ENCODE measurements around the gene NBPF3.
"Not testable (repeated sequence)": the region's sequence is repeated elsewhere in the genome, so short reads cannot be mapped to it uniquely, and the experiment has no call there.

NBPF3 gene

DNA sequence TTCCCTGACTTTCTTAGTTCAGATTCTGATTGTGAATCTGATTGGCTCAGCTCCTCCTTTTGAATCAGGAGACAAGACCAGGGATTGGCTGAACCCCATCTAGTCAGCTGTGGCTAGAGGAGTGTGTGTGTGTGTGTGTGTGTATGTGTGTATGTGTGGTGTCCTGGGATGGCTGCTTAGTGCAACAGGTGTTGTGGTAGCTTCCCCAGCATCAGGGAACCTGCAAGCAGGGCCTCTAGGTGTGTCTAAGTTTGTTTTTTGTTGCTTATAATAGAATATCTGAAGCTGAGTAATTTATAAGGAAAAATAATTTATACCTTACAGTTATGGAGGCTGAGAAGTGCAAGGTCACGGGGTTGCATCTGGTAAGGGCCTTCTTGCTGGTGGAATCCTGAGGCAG, 56.1 kb downstream of the NBPF3 start:
- no peak for DNase-seq (ENCODE audit: low spot score)

DNA sequence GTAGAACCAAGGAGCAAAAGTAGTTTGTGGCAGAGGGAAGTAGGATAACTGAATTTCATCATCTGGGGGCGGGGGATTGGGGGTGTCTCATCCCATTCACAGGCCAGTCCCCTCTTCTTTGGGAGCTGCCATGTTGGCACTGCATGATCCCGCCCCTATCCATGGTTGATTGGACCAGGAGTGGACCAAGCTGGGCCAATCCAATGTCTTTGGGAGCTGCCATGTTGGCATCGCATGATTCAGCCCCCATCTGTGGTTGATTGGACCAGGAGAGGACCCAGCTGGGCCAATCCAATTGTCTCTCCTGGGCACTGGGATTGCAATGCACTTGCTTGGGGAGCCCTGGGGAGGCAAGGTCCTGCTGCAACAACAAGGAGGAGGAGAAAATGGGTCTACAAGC, 56.9 kb downstream of the NBPF3 start:
- DNase-seq (ENCODE audit: low spot score), result no peak

DNA sequence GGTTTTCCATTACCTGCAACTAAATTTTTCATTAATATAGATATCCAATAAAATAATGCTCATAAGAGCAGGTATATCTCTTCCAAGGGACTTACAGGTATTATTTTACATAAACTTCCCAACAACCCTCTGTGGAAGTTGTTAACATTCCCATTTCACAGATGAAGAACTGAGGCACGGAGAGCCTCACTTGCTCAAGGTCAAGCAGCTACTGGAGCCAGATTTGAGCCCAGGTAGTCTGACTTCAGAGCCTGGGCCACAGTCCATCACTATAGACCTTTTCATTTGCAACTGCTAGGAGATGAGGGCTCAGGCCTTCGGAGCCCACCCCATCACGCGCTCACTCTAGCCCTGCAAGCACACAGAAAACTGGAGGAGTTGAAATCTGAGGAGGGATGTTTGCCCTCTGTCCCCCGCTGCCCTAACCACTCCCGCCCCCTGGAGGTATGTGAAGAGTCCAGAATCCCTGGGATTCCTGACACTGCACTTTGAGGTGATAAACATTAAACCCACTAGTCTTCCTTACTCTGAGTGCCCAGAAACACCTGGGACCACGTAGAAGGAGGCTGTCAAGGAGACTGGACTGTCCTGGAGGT, 57.6 kb downstream of the NBPF3 start:
- DNase-seq (ENCODE audit: low spot score), result no peak

DNA sequence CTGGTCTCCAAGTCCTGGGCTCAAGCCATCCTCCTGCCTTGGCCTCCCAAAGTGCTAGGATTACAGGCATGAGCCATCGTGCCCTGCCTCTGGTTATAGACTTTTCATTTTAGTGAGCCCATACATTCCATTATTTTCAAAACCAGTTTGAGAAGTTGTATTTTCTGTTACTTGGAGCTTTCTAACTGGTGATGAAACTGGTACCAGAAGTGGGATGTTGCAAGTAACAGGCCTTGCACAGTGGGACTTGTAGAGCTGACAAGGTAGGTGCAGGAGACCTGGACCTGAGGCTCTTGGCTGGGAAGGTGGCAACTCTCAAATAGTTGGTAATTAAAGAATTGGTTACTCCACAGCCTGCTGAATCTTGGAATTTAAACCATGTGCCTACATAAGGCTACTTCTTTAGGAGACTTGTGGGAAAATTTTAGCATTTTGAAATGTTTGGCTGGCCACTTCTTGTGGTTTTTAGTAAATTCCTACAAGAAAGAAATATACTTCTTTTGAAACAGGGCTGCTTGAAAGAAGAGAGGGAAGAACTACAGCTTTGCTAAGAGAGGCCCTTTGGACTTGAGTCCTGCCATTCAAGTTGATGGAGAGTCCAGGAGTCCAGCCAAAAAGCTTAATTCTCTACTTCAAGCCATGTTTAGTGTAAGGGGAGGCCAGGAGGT, 59.5 kb downstream of the NBPF3 start:
- DNase-seq (ENCODE audit: low spot score), result no peak

DNA sequence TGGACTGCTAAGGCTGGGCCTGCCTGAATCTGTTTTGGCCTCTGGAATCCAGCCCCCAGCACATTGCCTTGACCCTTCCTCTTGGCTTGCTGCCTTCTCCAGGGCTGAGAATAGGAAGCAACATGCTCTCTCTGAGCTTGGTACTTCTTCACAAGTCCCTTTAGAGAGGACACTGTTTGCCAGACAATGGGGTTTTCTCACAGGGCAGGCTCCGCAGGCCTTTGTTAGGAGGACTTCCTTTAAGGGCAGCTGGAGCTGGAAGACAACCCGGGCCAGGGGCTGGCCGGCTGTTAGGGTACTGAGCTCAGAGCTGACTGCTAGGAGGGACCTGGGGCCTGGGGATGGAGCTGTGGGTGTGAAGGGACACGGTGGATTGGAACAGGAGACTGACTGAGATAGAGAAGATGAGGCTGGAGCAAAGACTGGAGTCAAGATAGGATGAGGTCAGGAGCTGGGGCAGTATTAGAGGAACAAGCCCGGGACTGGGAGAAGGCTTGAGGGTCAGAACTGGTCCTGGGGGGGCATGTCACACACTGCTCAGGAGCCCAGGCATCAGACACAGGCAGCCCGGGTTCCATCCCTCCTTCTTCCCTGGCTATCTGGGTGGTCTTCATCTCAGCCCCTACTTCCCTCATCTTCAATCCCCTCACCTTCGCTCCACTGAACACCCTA, 63.9 kb downstream of the NBPF3 start:
- DNase-seq (ENCODE audit: low spot score), result no peak

DNA sequence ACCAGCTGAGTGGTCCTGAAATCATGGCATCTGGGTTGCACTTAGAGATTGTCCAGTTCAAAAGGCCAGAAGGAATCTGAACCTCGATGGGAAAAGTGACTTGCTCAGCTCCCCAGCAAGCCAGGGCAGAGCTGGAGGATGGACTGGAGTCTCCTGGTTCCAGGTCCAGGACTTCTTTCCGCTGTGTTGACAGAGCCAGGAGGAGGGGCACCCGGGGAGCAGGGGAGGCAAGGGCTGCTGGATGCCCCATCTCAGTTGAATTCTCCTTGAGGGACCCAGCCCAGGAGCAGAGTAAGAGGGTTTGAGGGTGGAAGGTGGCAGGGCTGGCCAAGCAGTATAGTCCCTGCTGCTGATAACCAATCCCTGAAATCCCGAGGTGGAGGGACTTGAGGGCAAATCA, 66.9 kb downstream of the NBPF3 start:
- DNase-seq (ENCODE audit: low spot score), result no peak

DNA sequence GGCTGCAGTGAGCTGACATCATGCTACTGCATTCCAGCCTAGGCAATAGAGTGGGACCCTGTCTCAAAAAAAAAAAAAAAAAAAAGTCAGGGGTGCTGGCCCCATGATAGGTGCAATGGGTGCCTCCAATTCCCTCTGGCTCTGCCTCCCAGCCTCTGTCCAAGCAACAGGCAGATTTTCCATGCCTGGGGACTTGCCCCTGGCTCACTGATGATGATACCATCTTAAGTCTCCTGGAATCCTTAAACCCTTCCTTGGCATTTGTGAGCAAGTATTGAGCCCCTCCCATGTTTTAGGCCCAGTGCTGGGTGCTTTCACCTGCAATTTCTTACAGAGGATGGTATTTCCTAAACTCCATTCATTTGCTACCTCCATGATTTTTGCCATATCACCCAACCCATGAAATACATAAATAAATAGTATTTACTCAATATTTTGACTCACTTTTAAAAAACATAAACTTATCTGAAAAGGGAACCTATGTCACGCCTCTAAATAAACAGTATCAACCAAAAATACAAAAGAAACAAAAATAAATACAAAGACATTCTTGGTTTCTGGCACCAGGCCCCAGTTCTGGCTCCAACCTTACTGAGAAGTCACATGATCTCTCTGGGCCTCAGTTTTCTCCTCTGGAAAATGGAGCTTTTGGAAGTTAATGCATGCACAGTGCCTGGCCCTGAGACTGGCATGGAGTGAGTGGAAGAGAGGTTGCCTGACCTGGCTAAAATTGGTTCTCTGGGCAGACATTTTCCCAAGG, 67.8 kb downstream of the NBPF3 start:
- DNase-seq (ENCODE audit: low spot score), result no peak

DNA sequence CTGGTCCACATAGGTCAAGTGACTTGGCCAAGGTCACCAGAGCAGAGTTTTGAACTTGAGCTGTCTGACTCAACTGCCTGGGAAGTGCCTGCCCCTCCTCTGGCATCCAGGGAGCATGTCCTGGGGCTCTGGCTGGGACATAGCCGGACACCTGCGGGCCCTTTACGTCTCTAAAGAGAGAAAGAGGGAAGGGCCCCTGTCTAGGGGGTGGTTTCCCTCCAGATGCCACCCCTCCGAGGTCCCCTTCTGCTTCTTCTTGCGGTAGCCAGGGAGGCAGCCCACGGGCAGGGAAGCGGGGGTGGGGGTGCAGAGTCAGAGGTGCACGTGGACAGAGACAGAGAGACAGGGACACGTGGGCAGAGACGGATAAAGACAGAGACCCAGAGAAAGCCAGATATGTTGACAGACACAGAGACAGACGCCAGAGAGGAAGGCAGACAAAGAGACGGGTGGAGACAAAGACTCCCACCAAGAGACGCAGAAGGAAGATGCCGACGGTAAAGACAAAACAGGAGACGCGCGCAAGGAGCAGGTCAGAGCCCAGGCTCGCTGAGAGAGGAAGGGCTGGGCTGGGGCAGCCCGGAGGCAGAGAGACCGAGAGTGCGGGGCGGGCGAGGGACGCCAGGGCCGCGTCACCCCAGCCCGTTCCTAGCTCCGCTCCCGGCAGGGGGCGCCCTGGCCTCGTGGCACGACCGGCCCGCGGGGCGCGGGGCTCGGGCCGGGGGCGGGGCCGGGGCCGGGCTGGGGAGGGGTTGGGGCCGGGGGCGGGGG, 68.8 kb downstream of the NBPF3 start:
- peak; percentile 88 for DNase-seq (ENCODE audit: low spot score)

DNA sequence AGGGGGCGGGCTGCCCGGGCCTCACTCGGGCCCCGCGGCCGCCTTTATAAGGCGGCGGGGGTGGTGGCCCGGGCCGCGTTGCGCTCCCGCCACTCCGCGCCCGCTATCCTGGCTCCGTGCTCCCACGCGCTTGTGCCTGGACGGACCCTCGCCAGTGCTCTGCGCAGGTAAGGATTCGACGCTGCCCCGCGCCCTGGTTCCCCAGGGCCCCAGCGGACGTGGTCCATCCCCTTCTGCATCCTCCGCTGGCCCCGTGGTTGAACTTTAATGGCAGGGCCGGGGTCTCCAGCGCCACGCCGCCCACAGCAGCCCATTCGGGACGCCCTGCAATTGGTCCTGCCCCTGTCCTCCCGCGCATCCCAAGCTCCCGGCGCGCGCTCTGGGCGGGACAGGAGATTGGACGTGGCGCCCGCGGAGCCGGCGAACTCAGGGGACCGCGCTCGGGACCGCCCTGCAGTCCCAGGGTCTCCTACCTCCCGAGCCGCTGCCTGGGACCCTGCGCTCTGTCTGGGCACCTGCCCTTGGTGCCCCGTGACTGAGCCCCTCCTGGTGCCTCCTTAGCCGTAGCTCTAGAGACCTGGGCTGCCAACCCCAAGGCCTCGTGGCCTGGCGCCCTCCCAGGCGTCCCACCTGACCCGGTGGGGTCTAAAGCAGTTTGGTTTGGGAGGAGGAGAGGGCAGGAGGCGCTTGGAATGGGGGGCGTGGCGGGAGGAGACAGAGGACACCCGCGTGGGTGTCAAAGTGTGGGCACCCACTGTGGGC, 69.6 kb downstream of the NBPF3 start, which contains the start of gene ALPL:
Gene ALPL (plus strand): TSS at position 73 of the 762 bp plus-strand sequence. CDS start 44,659 bp downstream, outside the sequence.
- DNase-seq (ENCODE audit: low spot score), result no peak

DNA sequence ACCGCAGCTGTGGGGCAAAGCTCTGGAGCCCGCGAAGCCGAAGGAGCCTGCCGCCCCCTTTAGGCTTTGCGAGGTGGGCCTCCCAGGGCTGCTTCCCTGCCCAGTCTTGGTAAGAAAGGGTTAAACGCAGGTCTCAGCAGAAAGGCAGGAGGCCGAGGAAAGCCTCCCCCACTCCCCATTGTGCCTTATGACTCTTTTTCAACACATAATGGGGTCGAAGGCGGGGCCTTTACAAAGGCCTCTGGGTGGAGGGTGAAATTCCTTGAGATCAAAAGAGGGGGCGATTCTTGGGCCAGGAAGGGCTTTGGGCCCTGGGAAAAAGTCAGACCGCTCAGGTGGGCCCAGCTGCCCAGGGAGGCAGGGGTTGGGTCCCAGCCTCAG, 70.2 kb downstream of the NBPF3 start:
- no peak for DNase-seq (ENCODE audit: low spot score)

DNA sequence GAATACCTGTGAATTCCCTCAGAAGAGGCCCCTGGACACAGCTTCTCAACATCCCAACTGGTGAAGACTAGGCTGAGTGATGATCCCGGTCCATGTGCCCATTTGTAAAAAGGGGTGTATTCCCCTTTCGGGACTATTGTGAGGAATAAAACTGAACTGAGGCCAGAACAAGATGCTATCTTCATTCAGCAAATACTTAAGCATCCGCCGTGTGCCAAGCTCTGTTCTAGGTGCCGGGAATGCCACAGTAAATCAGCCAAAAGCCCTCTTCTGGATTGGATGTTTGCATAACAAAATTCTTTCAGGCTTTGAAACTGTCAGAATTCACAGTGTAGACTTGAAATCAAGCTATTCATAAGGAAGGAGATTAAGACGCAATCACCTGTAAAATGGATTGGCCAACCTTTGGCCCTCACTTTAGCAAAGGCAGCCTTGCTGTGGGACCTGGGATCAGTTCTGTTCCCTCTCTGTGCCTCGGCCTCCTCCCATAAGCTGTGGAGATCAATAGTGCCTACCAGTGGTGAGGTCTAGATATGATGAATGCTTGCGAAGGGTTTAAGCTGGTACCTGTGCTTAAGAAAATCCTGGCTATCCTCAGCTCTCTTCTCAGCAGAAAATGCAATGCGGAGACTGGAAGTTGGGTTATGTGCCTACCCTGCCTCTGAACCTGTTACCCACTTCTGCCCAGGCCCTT, 71.1 kb downstream of the NBPF3 start:
- no peak for DNase-seq (ENCODE audit: low spot score)

DNA sequence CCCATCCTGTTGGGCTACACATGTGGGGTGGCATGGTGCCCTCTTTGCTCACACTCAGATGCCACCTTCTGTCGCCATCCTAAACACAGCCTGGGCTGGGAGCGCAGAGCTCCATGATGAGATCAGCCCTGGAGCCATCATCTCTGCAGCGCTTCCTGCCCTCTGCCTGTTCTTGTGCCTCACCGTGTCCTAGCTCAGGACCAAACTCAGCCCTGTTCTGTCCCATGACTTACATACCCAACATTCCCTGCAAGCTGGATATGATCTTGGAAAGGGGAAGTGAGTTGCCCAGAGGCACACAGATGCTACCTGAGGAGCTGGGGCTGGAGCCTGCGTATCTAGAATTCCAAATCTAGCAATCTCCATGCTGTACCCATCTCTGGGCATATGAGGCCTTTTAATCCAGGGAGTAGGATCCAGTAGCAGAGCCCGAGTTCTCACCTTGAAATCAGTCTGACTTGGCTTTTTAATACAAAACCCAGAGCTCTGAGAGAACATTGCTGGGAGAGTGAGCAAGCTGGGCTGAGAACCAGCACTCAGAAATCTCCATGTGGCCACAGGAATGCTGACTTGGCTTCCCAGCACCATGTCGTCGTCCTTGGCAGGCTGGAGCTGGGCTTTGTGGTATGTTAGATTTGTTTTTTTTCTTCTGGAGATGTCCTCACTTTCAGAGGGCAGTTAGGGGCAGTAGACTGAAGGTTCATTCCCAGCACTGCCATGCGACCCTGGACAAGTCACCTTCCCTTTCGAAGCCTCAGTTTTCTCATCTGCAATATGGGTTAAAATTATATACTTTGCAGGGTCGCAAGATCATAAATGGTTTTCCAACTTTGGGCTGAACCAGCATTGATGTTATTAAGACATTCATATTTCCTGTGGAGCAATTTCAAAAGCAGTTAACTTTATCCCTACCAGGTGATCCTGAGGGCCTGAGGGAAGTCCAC, 71.9 kb downstream of the NBPF3 start:
- peak; percentile 96 for DNase-seq (ENCODE audit: low spot score)

DNA sequence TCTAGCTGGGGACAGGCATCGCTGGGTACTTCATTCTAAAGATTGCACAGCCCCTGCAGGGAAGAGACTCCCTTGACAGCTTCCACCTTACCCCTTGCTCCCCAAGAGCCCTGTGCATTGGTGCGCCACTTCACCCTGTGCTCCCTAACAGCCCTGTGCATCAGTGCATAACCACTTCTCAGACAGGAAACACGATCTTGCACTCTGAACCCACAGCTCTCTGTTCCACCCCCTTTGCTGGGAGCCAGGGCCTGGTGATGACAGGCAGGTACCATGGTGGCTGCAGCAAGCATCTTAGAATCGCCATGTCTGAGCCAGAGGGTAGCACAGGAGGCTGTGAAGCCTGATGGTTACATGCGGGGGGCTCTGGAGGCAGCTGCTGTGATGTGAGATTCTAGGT, 74.3 kb downstream of the NBPF3 start:
- DNase-seq (ENCODE audit: low spot score), result no peak

DNA sequence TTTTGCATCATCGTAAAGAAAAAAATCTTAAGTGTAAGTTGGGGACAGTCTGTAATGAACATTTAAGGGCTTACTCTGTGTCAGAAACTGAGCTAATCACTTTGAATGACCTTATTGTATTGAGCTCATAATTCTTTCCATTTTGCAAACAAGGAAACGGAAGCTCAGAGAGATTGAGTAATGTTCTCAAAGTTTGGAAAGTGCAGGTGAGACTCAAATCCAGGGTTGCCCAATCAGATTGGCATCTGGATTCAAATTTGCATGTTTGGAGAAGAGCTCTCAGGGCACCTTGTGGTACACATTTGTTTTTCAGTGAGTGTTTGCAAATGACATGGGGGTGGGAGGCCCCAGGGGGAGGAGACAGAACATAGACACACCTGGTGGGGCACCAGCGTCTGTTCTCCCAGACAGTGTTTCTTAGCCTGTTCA, 77.2 kb downstream of the NBPF3 start:
- no peak for DNase-seq (ENCODE audit: low spot score)

DNA sequence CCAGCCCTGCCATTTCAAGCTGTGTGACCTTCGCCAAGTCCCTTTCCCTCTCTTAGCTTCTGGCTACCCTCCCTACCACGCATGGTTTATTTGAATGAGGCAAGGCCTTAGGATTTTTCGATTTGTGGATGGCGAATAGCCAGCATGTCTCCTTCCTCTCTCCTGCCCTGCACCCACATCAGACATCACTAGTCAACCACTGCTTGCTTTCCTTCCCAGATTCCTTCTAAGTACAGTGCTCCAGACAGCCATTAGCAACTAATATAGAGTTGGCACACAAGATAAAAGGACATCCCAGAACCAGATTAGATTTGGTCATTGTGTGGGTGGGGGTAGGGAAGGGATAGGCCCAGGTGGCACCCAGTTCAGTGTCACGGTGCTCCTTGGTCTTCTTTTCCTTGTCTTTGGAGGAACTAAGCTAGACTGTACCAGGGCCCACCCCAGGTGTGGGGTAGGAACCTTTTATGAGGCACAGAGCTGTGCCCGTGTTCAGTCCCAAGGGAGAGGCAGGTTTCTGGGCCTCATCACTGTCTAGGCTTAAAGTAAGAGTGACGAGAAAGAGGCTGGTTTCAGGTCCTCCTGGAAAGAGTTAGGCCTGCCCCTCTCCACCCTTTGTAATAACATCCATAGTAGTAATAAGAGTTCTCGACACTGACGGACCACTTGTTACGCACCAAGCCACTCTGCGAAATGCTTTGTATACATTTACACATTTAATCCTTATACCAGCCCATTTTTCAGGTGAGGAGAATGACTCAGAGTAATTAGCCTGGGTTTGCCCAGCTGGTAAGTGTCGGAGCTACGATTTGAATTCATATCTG, 77.9 kb downstream of the NBPF3 start:
- no peak for DNase-seq (ENCODE audit: low spot score)

DNA sequence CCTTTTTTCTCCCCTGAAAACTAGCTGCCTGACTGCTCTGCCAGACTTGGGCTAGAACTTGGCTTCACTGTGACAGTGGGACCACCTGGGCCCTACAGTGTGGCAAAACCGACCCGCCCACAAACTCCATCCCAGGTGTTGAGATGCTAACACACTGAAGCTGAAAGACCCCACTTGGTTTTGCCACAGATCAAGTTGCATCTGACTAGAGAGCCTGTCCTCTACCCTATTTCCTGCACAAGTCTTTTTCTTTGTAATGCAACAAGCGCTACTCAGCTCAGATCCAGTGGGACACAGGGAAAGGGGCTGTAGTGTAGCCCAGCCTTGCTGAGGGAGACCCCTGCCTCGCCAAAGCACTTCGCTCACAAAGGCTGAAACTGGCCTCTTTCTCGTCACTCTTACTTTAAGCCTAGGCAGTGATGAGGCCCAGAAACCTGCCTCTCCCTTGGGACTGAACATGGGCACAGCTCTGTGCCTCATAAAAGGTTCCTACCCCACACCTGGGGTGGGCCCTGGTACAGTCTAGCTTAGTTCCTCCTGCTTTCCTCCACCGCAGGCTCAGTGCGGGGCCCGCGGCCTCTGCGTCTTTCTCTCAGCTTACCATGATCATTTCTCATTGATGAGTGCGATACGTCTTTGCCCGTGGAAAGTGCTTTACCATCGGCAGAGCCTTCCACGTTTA, 79.0 kb downstream of the NBPF3 start:
- DNase-seq (ENCODE audit: low spot score), result no peak

DNA sequence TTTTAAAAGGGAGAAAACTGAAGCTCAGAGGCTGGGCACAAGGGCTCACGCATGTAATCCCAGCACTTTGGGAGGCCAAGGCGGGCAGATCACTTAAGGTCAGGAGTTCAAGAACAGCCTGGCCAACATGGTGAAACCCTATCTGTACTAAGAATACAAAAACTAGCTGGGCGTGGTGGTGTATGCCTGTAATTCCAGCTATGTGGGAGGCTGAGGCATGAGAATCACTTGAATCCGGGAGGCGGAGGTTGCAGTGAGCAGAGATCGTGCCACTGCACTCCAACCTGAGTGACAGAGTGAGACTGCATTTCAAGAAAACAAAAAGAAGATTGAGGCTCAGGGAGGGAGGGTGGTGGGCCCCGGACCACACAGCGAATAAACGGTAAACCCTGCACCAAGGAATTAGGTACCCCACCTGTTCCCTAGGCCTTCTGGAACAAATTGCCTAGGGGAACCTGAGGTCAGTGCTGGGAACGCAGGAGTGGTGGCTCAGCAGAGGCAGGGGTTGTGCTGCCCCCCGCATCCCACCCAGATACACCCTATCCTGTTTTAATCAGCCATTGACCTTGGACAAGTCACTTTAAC, 79.6 kb downstream of the NBPF3 start:
- DNase-seq (ENCODE audit: low spot score), result not testable (repeated sequence)

All from AG20443 (cell line).